Neural cell (in vitro differentiated cells): Measurements from ENCODE around the gene PREX1. TPM values are rescaled to one million over a fixed set of nuclear protein-coding genes. Genes with fewer than 3 reads are reported as not detected.

Experiments
- H2AFZ ChIP-seq: fragments of 200-600, 300-800 bp; sonication (generic), shearing (Covaris generic); 2 replicates; pipeline ENCODE4 v1.6.0; 2014; ENCODE audit warnings: low read depth, mild to moderate bottlenecking, antibody characterized with exemption, low read length, moderate library complexity
- H3F3A ChIP-seq: fragments of 200-600 bp; shearing (Covaris generic); 2 replicates; pipeline ENCODE4 v1.6.1; 2016; ENCODE audit warnings: mild to moderate bottlenecking, moderate library complexity, mixed read lengths, antibody characterized with exemption, low read length; ENCODE audit not compliant: insufficient read depth, poor library complexity, severe bottlenecking
- H3K27ac ChIP-seq: fragments of 200-600, 300-800 bp; sonication (generic), shearing (Covaris generic); 2 replicates; pipeline ENCODE4 v1.5.1; 2014; ENCODE audit warnings: mild to moderate bottlenecking, low read length, moderate library complexity
- H3K27me3 ChIP-seq: fragments of 300-800, 200-600 bp; sonication (generic), shearing (Covaris generic); 2 replicates; pipeline ENCODE4 v1.6.0; 2014; ENCODE audit warnings: mild to moderate bottlenecking, low read depth, low read length, moderate library complexity; ENCODE audit not compliant: insufficient read depth
- H3K36me3 ChIP-seq: fragments of 300-800, 200-600 bp; sonication (generic), shearing (Covaris generic); 2 replicates; pipeline ENCODE4 v1.5.1; 2014; ENCODE audit warnings: mild to moderate bottlenecking, antibody characterized with exemption, low read length, moderate library complexity; ENCODE audit not compliant: insufficient read depth
- H3K4me2 ChIP-seq: fragments of 300-800, 200-600 bp; sonication (generic), shearing (Covaris generic); 2 replicates; pipeline ENCODE4 v1.6.0; 2014; ENCODE audit warnings: mild to moderate bottlenecking, low read length
- H3K4me3 ChIP-seq: fragments of 300-800, 200-600 bp; sonication (generic), shearing (Covaris generic); 2 replicates; pipeline ENCODE4 v1.5.1; 2014; ENCODE audit warnings: mild to moderate bottlenecking, low read length, moderate library complexity
- H3K79me2 ChIP-seq: fragments of 200-600 bp; shearing (Covaris generic); replicated peaks from 2 replicates; pipeline ENCODE4 v1.6.0; 2014; ENCODE audit warnings: mild to moderate bottlenecking, low read length, moderate library complexity; ENCODE audit not compliant: insufficient read depth
- H3K9ac ChIP-seq: fragments of 300-800, 200-600 bp; sonication (generic), shearing (Covaris generic); 2 replicates; pipeline ENCODE4 v1.6.1; 2016; ENCODE audit warnings: mild to moderate bottlenecking, low read length, mixed read lengths
- H3K9me2 ChIP-seq: fragments of 200-600 bp; shearing (Covaris generic); 2 replicates; pipeline ENCODE4 v1.6.1; 2016; ENCODE audit warnings: mild to moderate bottlenecking, low read length, mixed read lengths; ENCODE audit not compliant: insufficient read depth
- H3K9me3 ChIP-seq: fragments of 200-600, 300-800 bp; sonication (generic), shearing (Covaris generic); 2 replicates; pipeline ENCODE4 v1.6.1; 2016; ENCODE audit warnings: mild to moderate bottlenecking, mixed run types, low read length, moderate library complexity, mixed read lengths
- H4K20me1 ChIP-seq: fragments of 200-600 bp; shearing (Covaris generic); 2 replicates; pipeline ENCODE4 v1.6.1; 2016; ENCODE audit warnings: mild to moderate bottlenecking, mixed run types; ENCODE audit not compliant: insufficient read depth
- CTCF ChIP-seq: fragments of 450-650 bp; IDR thresholded peaks from 2 replicates; pipeline ENCODE4 v1.5.1; 2014; ENCODE audit warnings: antibody characterized with exemption, mild to moderate bottlenecking, moderate library complexity; ENCODE audit not compliant: poor library complexity, severe bottlenecking
- EP300 ChIP-seq: fragments of 450-650 bp; conservative IDR thresholded peaks from 2 replicates; pipeline ENCODE4 v1.6.1; 2014; ENCODE audit warnings: antibody characterized with exemption, mild to moderate bottlenecking, moderate library complexity; ENCODE audit not compliant: poor library complexity, severe bottlenecking
- EZH2 ChIP-seq: fragments of 200-600, 300-800 bp; shearing (Covaris generic), sonication (generic); IDR thresholded peaks from 2 replicates; pipeline ENCODE4 v1.6.1; 2014; ENCODE audit warnings: antibody characterized with exemption, low read length, borderline replicate concordance, mild to moderate bottlenecking; ENCODE audit not compliant: insufficient read depth, poor library complexity, severe bottlenecking
- MXI1 ChIP-seq: fragments of 450-650 bp; conservative IDR thresholded peaks from 2 replicates; pipeline ENCODE4 v1.6.1; 2014; ENCODE audit warnings: antibody characterized with exemption, mild to moderate bottlenecking; ENCODE audit not compliant: poor library complexity, severe bottlenecking
- POLR2AphosphoS5 ChIP-seq: IDR thresholded peaks from 2 replicates; pipeline ENCODE4 v1.6.1; 2012
- RAD21 ChIP-seq: fragments of 450-650 bp; conservative IDR thresholded peaks from 2 replicates; pipeline ENCODE4 v1.6.1; 2014; ENCODE audit warnings: antibody characterized with exemption, mild to moderate bottlenecking, moderate library complexity
- REST ChIP-seq: IDR thresholded peaks from 2 replicates; pipeline ENCODE4 v1.6.1; 2012; ENCODE audit warnings: borderline replicate concordance
- SMC3 ChIP-seq: fragments of 450-650 bp; conservative IDR thresholded peaks from 2 replicates; pipeline ENCODE4 v1.6.1; 2014; ENCODE audit warnings: antibody characterized with exemption, mild to moderate bottlenecking, moderate library complexity; ENCODE audit not compliant: poor library complexity
- TAF1 ChIP-seq: IDR thresholded peaks from 2 replicates; pipeline ENCODE4 v1.6.1; 2012; ENCODE audit warnings: low read depth
- polyA plus RNA-seq: library from polyadenylated mRNA; depleted of rRNA; stranded (reverse); fragments of >200 nt; gene quantifications from 2 replicates; pipeline ENCODE4 v1.2.3, GENCODE V29; 2014

PREX1 gene
- polyA plus RNA-seq, 1 donor from 2014 or later = 0.06 TPM

GRCh38 chr20:48837014-48837413, 9.2 kb upstream of the PREX1 start:
- Histone ChIP-seq H3K9ac (no peak overlapping the region), H3K27ac (no peak overlapping the region), H3K9me2 (no peaks in the 10 kb centered on the region), H3K79me2 (no peaks in the 10 kb centered on the region), H3K27me3 (no peaks in the 10 kb centered on the region), H3F3A (no peaks in the 10 kb centered on the region), H2AFZ (no peak overlapping the region), H3K4me2 (no peak overlapping the region), H3K9me3 (no peaks in the 10 kb centered on the region), H3K4me3 (no peak overlapping the region), H3K36me3 (no peaks in the 10 kb centered on the region), H4K20me1 (no peaks in the 10 kb centered on the region)
- TF ChIP-seq EP300 (no peak), REST (no peak), POLR2AphosphoS5 (no peak), MXI1 (no peak)

GRCh38 chr20:48835390-48835789, 7.6 kb upstream of the PREX1 start:
- H2AFZ ChIP-seq = no peak overlapping the region
- H4K20me1 ChIP-seq = no peaks in the 10 kb centered on the region
- H3K9me3 ChIP-seq = no peaks in the 10 kb centered on the region
- no peaks in the 10 kb centered on the region for H3K36me3 ChIP-seq
- no peak overlapping the region for H3K4me2 ChIP-seq
- H3K27me3 ChIP-seq = no peaks in the 10 kb centered on the region
- H3K79me2 ChIP-seq = no peaks in the 10 kb centered on the region
- H3K9ac ChIP-seq = no peak overlapping the region
- no peaks in the 10 kb centered on the region for H3K9me2 ChIP-seq
- TF ChIP-seq EP300 = no peak
- no peak for TF ChIP-seq SMC3
- TF ChIP-seq REST = no peak
- no peak for TF ChIP-seq CTCF
- TF ChIP-seq MXI1 = no peak
- no peak for TF ChIP-seq EZH2
- TF ChIP-seq RAD21 = no peak
- TF ChIP-seq POLR2AphosphoS5 = no peak
- TF ChIP-seq TAF1 = no peak
- H3K4me3 ChIP-seq = no peak overlapping the region
- H3K27ac ChIP-seq = no peak overlapping the region
- no peaks in the 10 kb centered on the region for H3F3A ChIP-seq
